OCI-LY3 (cell line): ENCODE measurements around the gene C17orf58.

Source experiments
- CTCF ChIP-seq: fragments of 200-600, 300-600 bp; sonication (generic); IDR thresholded peaks from 2 replicates; pipeline ENCODE4 v1.5.1; 2014; ENCODE audit warnings: antibody characterized with exemption, low read length, low read depth
- EZH2phosphoT487 ChIP-seq: fragments of 200-600 bp; shearing (Covaris generic); IDR thresholded peaks from 2 replicates; pipeline ENCODE4 v1.6.1; 2018; ENCODE audit warnings: antibody characterized with exemption, mixed run types, low read depth

GRCh38 chr17:68019336-68019674, 23.0 kb upstream of the C17orf58 start:
- TF ChIP-seq CTCF (no peak), EZH2phosphoT487 (no peak)
